Panc1 (cell line): ENCODE results near the gene NOTCH2. TPM values are rescaled to one million over a fixed set of nuclear protein-coding genes. Genes with fewer than 3 reads are reported as not detected.

Experiments
- ATAC-seq: fragments of 200-7000 bp; cut with Tn5 transposase; 2 replicates; pipeline ENCODE4 v1.9.1; 2020; ENCODE audit warnings: mild to moderate bottlenecking, moderate library complexity
- BruUV-seq: library from RNA; stranded (reverse); fragments of 400-500 nt; replicated peaks from 2 replicates; lab custom pipeline; 2021; lab: Mats Ljungman, UMichigan
- CTCF ChIA-PET: fragments of 300-600 bp; sonication (Branson Sonifier 250); formaldehyde crosslinking; loops from one replicate; lab custom pipeline; 2022; ENCODE audit warnings: antibody characterized with exemption; lab: Charles Lee
- POLR2A ChIA-PET: fragments of 300-600 bp; sonication (Branson Sonifier 250); formaldehyde crosslinking; loops from one replicate; lab custom pipeline; 2022; ENCODE audit warnings: antibody characterized with exemption; lab: Charles Lee
- DNase-seq: peaks from one replicate; pipeline ENCODE4 v3.0.0-alpha.2; 2010; ENCODE audit warnings: low read depth, low spot score
- H3K27ac ChIP-seq: 2 replicates; pipeline ENCODE4 v1.5.1; 2011; ENCODE audit warnings: mild to moderate bottlenecking, low read length, inconsistent platforms
- H3K27me3 ChIP-seq: fragments of 200-500 bp; sonication (Bioruptor generic); 2 replicates; pipeline ENCODE4 v1.6.0; 2014; ENCODE audit warnings: low read length, inconsistent platforms; ENCODE audit not compliant: control insufficient read depth, insufficient read depth
- H3K36me3 ChIP-seq: fragments of 200-500 bp; sonication (Bioruptor generic); 2 replicates; pipeline ENCODE4 v1.5.1; 2014; ENCODE audit warnings: inconsistent platforms, mild to moderate bottlenecking, low read length, moderate library complexity; ENCODE audit not compliant: control insufficient read depth, insufficient read depth
- H3K4me1 ChIP-seq: 2 replicates; pipeline ENCODE4 v1.5.1; 2011; ENCODE audit warnings: inconsistent platforms, mild to moderate bottlenecking, low read length, moderate library complexity; ENCODE audit not compliant: control insufficient read depth, insufficient read depth
- H3K4me3 ChIP-seq, 2 experiments: 2 replicates each; pipeline ENCODE4 v1.5.1; 2011 to 2012; ENCODE audit warnings: low read depth in 2 of 2, low read length in 2 of 2, mild to moderate bottlenecking in 2 of 2, inconsistent platforms in 1 of 2, moderate library complexity in 1 of 2
- H3K9me3 ChIP-seq: fragments of 200-500 bp; sonication (Bioruptor generic); 2 replicates; pipeline ENCODE4 v1.5.1; 2014; ENCODE audit warnings: low read depth, mild to moderate bottlenecking, inconsistent platforms, low read length, moderate library complexity; ENCODE audit not compliant: control insufficient read depth, insufficient read depth
- POLR2AphosphoS5 ChIP-seq: IDR thresholded peaks from 2 replicates; pipeline ENCODE4 v1.6.1; 2012; ENCODE audit warnings: mild to moderate bottlenecking, low read depth, low read length, moderate library complexity
- REST ChIP-seq, 2 experiments: IDR thresholded peaks; 2 replicates each; pipeline ENCODE4 v1.6.1; 2011 to 2012; ENCODE audit warnings: low read depth in 2 of 2, control low read depth in 1 of 2, low read length in 1 of 2, mild to moderate bottlenecking in 1 of 2, moderate library complexity in 1 of 2; ENCODE audit not compliant: insufficient read depth in 1 of 2
- SIN3A ChIP-seq: IDR thresholded peaks from 2 replicates; pipeline ENCODE4 v1.6.1; 2012; ENCODE audit warnings: low read depth, mild to moderate bottlenecking, low read length, moderate library complexity, borderline replicate concordance; ENCODE audit not compliant: insufficient read depth
- TCF7L2 ChIP-seq: IDR thresholded peaks from 2 replicates; pipeline ENCODE4 v1.6.1; 2011; ENCODE audit warnings: mild to moderate bottlenecking, low read depth, low read length, inconsistent platforms
- in situ Hi-C: cut with HindIII; loops from 2 replicates; pipeline ENCODE4 v1.10.0; 2016; ENCODE audit warnings: low sequenced_read_pairs, low pct_unique_long_range_greater_than_20kb
- intact Hi-C: fragments of 100-400 bp; cut with micrococcal nuclease; formaldehyde crosslinking; loops from one replicate; pipeline ENCODE4 v1.10.0; 2022; ENCODE audit not compliant: unreplicated experiment
- total RNA-seq: library from RNA; stranded (reverse); gene quantifications from one replicate; pipeline ENCODE4 v1.2.1, GENCODE V29; 2021; ENCODE audit not compliant: unreplicated experiment
- TF ChIP-seq, protein P1 (sequence below): fragments of 450-650 bp; IDR thresholded peaks from 2 replicates; pipeline ENCODE4 v1.5.1; 2017; ENCODE audit warnings: mild to moderate bottlenecking

The NOTCH2 gene
- total RNA-seq, 1 experiment from 2014 or later: 191 TPM

DNA sequence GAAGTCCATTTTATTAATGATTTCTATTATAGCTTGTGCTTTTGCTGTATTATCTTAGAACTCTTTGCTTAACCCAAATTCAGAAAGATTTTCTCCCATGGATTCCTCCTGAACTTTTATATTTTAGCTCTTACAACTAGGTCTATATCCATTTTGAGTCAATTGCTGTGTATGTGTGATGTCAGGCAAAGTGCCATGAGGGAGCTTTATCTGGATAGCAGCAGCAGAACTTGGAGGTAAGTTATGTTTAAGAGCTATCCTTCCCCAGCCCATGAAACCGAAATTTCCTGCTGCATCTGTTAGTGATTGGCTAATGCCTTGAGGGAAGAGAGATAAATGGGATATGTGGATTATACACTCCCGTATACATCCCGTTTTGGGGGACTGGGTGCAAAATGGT lies 203.0 kb downstream of the NOTCH2 start:
- DNase-seq (no peak), ATAC-seq (no peak)
- TF ChIP-seq REST (IDR thresholded peaks at IDR 0.05; ENCODE audit: insufficient read depth in 1 of 2, low read depth in 2 of 2, low read length in 1 of 2) (no peak), POLR2AphosphoS5 (no peak), TCF7L2 (no peak), SIN3A (no peak)
- TF ChIP-seq, protein P1, sequence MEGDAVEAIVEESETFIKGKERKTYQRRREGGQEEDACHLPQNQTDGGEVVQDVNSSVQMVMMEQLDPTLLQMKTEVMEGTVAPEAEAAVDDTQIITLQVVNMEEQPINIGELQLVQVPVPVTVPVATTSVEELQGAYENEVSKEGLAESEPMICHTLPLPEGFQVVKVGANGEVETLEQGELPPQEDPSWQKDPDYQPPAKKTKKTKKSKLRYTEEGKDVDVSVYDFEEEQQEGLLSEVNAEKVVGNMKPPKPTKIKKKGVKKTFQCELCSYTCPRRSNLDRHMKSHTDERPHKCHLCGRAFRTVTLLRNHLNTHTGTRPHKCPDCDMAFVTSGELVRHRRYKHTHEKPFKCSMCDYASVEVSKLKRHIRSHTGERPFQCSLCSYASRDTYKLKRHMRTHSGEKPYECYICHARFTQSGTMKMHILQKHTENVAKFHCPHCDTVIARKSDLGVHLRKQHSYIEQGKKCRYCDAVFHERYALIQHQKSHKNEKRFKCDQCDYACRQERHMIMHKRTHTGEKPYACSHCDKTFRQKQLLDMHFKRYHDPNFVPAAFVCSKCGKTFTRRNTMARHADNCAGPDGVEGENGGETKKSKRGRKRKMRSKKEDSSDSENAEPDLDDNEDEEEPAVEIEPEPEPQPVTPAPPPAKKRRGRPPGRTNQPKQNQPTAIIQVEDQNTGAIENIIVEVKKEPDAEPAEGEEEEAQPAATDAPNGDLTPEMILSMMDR: no peak
- in situ Hi-C loops (no loop called here), intact Hi-C loops (loop anchor here (10.0 kb wide), 1 partner anchor 78 kb away; no protein-coding TSS in a partner anchor)
- H3K4me3 ChIP-seq: no peak overlapping the region
- no TSS peak for BruUV-seq
- CTCF ChIA-PET: no interaction called here
- POLR2A ChIA-PET: no interaction called here
- no peaks in the 10 kb centered on the region for H3K9me3 ChIP-seq
- no peak overlapping the region for H3K27ac ChIP-seq
- peaks cover 37% of the 10 kb centered on the region for H3K27me3 ChIP-seq
- 0 out of 2 replicates have a peak, but pooled peaks cover 5% of the 10 kb centered on the region for H3K4me1 ChIP-seq
- no peaks in the 10 kb centered on the region for H3K36me3 ChIP-seq

GRCh38 chr1:119865627-119866026 lies 203.8 kb downstream of the NOTCH2 start:
- DNase-seq: no peak
- no peak overlapping the region for H3K27ac ChIP-seq
- no peaks in the 10 kb centered on the region for H3K9me3 ChIP-seq
- ChIA-PET POLR2A (no interaction called here), CTCF (no interaction called here)
- peaks cover 37% of the 10 kb centered on the region for H3K27me3 ChIP-seq
- no peaks in the 10 kb centered on the region for H3K4me1 ChIP-seq
- no peak overlapping the region for H3K4me3 ChIP-seq
- no peak for ATAC-seq
- no TSS peak for BruUV-seq
- no peaks in the 10 kb centered on the region for H3K36me3 ChIP-seq
- in situ Hi-C loops (no loop called here), intact Hi-C loops (loop anchor here (10.0 kb wide), 1 partner anchor 79 kb away; no protein-coding TSS in a partner anchor)
- TF ChIP-seq SIN3A: no peak
- no peak for TF ChIP-seq TCF7L2
- TF ChIP-seq POLR2AphosphoS5: no peak
- TF ChIP-seq, protein P1: no peak
- no peak for TF ChIP-seq REST (IDR thresholded peaks at IDR 0.05; ENCODE audit: insufficient read depth in 1 of 2, low read depth in 2 of 2, low read length in 1 of 2)
